ENCODE data around the gene CACNB4. TPM values are rescaled to one million over a fixed set of nuclear protein-coding genes. Genes with fewer than 3 reads are reported as not detected.
"Not testable (repeated sequence)": the region's sequence is repeated elsewhere in the genome, so short reads cannot be mapped to it uniquely, and the experiment has no call there.

The CACNB4 gene
- polyA plus RNA-seq, 1 of the 3 experiments (the other 2 are of a cell fraction) = 0.18 TPM

DNA sequence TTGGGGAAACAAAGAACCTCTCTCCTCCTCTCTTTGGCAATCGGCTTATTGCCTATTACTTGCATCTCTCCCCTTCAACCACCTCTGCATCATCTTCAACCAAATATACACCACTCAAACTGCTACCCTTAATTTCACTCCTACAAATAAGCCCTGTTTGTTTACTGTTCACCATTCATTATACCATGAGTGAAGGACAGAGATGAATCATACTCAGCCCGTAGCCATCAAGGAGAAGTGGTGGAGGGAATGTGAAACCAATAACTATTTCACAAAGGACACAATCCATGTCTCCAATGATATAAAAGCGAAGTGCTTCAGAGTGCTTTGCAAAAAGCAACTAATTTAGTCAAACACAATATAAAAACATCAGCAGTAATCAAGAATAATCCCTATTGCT, 76.8 kb downstream of the CACNB4 start:
- WGBS (ENCODE audit: low lambda C conversion rate) = 41% methylated on average over 3 of the region's 3 CpGs
- no peak overlapping the region for H3K4me3 ChIP-seq (ENCODE audit: low read depth in 2 of 2, low read length in 1 of 2)
- no peaks in the 10 kb centered on the region for H3F3A ChIP-seq (replicated peaks; ENCODE audit: insufficient read depth)
- no peak overlapping the region for H3K9ac ChIP-seq
- no peaks in the 10 kb centered on the region for H3K4me1 ChIP-seq (ENCODE audit: control insufficient read depth in 1 of 2, insufficient read depth in 2 of 2, low read depth in 1 of 2, low read length in 1 of 2)
- no peak for DNase-seq
- no peaks in the 10 kb centered on the region; the same call in 1 of the 2 replicates for H3K27me3 ChIP-seq (ENCODE audit: insufficient read depth)
- no peaks in the 10 kb centered on the region for H3K9me2 ChIP-seq
- no peaks in the 10 kb centered on the region for H3K79me2 ChIP-seq (ENCODE audit: insufficient read depth)
- H4K20me1 ChIP-seq (ENCODE audit: insufficient read depth) = no peaks in the 10 kb centered on the region
- no peaks in the 10 kb centered on the region for H3K36me3 ChIP-seq (replicated peaks in 1 of 2; ENCODE audit: control insufficient read depth in 1 of 2, insufficient read depth in 2 of 2, low read length in 1 of 2)
- CTCF ChIA-PET = interaction anchor here (0.7 kb wide), 1 partner anchor 624 kb away, joined by 3 read pairs; no protein-coding TSS in a partner anchor
- H3K4me2 ChIP-seq = no peak overlapping the region
- H2AFZ ChIP-seq (ENCODE audit: low read depth) = no peak overlapping the region
- H3K9me3 ChIP-seq = no peaks in the 10 kb centered on the region
- POLR2A ChIA-PET = no interaction called here
- TF ChIP-seq RFX5 (IDR thresholded peaks at IDR 0.05; ENCODE audit: low read length) = no peak
- TF ChIP-seq EP300 (IDR thresholded peaks at IDR 0.05; ENCODE audit: borderline replicate concordance in 1 of 2, low read depth in 1 of 2, low read length in 1 of 2) = no peak
- TF ChIP-seq IRF3 (IDR thresholded peaks at IDR 0.05; ENCODE audit: low read depth, low read length) = no peak
- no peak for TF ChIP-seq RCOR1 (IDR thresholded peaks at IDR 0.05; ENCODE audit: low read length)
- TF ChIP-seq FOXM1 (IDR thresholded peaks at IDR 0.05; ENCODE audit: low read depth) = no peak
- TF ChIP-seq JUND (IDR thresholded peaks at IDR 0.05) = no peak
- no peak for TF ChIP-seq CTCF (IDR thresholded peaks at IDR 0.05)
- no peak for TF ChIP-seq NFIC (IDR thresholded peaks at IDR 0.05; ENCODE audit: borderline replicate concordance)
- TF ChIP-seq, protein P1, sequence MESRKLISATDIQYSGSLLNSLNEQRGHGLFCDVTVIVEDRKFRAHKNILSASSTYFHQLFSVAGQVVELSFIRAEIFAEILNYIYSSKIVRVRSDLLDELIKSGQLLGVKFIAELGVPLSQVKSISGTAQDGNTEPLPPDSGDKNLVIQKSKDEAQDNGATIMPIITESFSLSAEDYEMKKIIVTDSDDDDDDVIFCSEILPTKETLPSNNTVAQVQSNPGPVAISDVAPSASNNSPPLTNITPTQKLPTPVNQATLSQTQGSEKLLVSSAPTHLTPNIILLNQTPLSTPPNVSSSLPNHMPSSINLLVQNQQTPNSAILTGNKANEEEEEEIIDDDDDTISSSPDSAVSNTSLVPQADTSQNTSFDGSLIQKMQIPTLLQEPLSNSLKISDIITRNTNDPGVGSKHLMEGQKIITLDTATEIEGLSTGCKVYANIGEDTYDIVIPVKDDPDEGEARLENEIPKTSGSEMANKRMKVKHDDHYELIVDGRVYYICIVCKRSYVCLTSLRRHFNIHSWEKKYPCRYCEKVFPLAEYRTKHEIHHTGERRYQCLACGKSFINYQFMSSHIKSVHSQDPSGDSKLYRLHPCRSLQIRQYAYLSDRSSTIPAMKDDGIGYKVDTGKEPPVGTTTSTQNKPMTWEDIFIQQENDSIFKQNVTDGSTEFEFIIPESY (IDR thresholded peaks at IDR 0.05; ENCODE audit: borderline replicate concordance, low read depth) = no peak
- no peak for TF ChIP-seq TEAD4 (IDR thresholded peaks at IDR 0.05; ENCODE audit: borderline replicate concordance, insufficient read depth)
- TF ChIP-seq FOXJ3 (CRISPR knock-in tag; IDR thresholded peaks at IDR 0.05) = no peak
- TF ChIP-seq CHD2 (IDR thresholded peaks at IDR 0.05; ENCODE audit: low read length, partially characterized antibody) = no peak
- TF ChIP-seq TCF12 (IDR thresholded peaks at IDR 0.05) = no peak
- TF ChIP-seq SMC3 (IDR thresholded peaks at IDR 0.05; ENCODE audit: low read depth, low read length) = no peak
- no peak for TF ChIP-seq USF2 (IDR thresholded peaks at IDR 0.05; ENCODE audit: borderline replicate concordance, low read depth, low read length)
- no peak for TF ChIP-seq RXRA (IDR thresholded peaks at IDR 0.05; ENCODE audit: borderline replicate concordance, low read depth)
- no peak for TF ChIP-seq MEF2A (IDR thresholded peaks at IDR 0.05; ENCODE audit: borderline replicate concordance, low read depth)
- no peak for TF ChIP-seq ELF1 (IDR thresholded peaks at IDR 0.05)
- no peak for TF ChIP-seq MAX (IDR thresholded peaks at IDR 0.05; ENCODE audit: low read depth)
- H3K27ac ChIP-seq (ENCODE audit: low read depth in 2 of 2, low read length in 1 of 2) = no peak overlapping the region

GRCh38 chr2:152021001-152021400, 77.8 kb downstream of the CACNB4 start:
- H3K9me3 ChIP-seq; H3K9ac ChIP-seq; H3K4me1 ChIP-seq (ENCODE audit: control insufficient read depth in 1 of 2, insufficient read depth in 2 of 2, low read depth in 1 of 2, low read length in 1 of 2); DNase-seq; H3K4me2 ChIP-seq; H3K9me2 ChIP-seq; H2AFZ ChIP-seq (ENCODE audit: low read depth); H3K4me3 ChIP-seq (ENCODE audit: low read depth in 2 of 2, low read length in 1 of 2); H3F3A ChIP-seq (replicated peaks; ENCODE audit: insufficient read depth); H4K20me1 ChIP-seq (ENCODE audit: insufficient read depth); H3K79me2 ChIP-seq (ENCODE audit: insufficient read depth); CTCF ChIA-PET; POLR2A ChIA-PET; H3K27ac ChIP-seq (ENCODE audit: low read depth in 2 of 2, low read length in 1 of 2); H3K27me3 ChIP-seq (ENCODE audit: insufficient read depth); H3K36me3 ChIP-seq (replicated peaks in 1 of 2; ENCODE audit: control insufficient read depth in 1 of 2, insufficient read depth in 2 of 2, low read length in 1 of 2): not testable (repeated sequence)
- 59% methylated on average over 11 of the region's 11 CpGs for WGBS (ENCODE audit: low lambda C conversion rate)

Measured in SK-N-SH (cell line).